GM15510 (cell line): ENCODE measurements around the gene KCNQ1.

Source experiments
- POLR2A ChIP-seq: IDR thresholded peaks from 3 replicates; pipeline ENCODE4 v1.6.1; 2011; ENCODE audit warnings: borderline replicate concordance; ENCODE audit not compliant: insufficient read length; ENCODE audit errors: extremely low read depth

KCNQ1 gene

DNA sequence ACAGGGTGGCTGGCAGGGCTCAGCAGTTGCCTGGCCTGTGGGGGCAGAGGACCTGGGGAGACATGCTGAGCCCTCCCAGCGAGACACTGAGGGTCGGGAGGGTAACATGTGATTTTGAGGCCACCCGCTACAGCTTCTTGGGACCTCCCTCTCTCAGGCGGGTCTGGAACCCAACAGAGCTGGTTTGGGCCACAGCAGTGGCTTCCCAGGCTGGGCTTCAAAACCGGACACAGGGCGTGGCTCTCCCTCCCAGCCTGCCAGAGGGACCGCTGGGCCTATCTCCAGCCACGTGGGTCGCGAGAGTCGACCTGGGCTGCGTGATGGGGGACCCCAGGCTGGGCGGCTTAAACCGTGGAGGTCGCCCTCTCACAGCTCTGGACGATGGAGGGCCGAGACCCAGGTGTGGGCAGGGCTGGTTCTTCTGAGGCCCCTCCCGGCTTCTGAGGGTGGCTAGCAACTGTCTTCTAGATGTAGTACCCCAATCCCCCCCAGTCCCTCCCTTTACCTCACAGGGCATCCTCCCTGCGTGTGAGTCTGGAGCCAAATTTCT is 91.7 kb downstream of the KCNQ1 start:
- TF ChIP-seq POLR2A: no peak

GRCh38 chr11:2537010-2537705 is 92.3 kb downstream of the KCNQ1 start:
- no peak for TF ChIP-seq POLR2A

DNA sequence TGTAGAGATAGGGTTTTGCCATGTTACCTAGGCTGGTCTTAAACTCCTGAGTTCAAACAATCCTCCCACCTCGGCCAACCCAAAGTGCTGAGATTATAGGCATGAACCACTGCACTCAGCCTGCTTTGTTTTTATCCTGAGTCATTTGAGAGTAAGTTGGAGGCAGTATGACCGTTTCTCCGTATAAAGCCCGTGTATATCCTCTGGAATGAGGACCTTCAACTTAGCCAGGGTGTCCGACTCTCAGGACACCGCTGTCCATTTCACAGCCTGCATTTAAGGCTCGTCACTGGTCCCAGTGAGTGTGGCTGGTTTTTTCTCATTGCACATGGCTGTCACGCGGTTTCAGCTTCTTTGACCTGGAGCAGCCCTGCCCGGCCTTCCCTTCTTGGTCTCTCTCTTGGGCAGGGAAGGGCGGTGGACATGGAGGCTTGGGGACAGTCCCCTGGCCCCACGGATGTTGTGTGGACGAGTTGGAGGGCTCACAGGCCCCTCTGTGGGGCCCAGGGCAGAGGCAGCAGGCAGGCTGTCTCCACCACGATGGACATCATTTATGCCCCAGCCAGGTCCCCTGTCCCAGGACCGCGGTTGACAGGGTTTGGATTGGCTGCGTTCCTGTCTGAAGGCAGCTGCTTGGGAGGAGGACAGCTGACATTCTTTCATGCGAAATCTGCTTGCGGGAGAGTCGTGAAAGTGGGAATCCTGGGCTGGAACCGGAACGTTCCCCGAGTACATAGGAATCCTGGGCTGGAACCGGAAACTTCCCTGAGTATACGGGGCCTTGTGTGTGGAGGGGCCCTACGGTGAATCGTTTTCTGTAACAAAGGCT is 93.3 kb downstream of the KCNQ1 start:
- TF ChIP-seq POLR2A: no peak

DNA sequence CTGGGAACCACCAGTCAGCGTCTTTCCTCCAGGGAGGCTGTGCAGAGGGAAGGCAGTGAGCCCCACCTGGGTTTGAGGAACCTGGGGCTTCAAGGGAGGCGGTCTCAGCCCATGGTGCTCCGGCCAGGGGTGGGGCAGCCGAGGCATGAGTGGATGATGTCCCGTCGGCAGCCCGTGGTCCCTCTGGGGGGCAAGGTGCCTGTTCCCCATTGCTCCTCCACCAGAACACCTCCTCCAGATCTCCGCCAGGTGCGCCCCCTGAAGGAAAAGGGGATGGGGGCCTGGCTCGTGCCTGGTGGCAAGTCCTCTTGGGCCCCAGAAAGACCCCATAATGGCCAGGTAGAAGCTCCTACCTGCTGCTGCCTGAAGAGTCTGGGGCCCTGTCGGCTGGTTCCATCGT is 94.1 kb downstream of the KCNQ1 start:
- no peak for TF ChIP-seq POLR2A

DNA sequence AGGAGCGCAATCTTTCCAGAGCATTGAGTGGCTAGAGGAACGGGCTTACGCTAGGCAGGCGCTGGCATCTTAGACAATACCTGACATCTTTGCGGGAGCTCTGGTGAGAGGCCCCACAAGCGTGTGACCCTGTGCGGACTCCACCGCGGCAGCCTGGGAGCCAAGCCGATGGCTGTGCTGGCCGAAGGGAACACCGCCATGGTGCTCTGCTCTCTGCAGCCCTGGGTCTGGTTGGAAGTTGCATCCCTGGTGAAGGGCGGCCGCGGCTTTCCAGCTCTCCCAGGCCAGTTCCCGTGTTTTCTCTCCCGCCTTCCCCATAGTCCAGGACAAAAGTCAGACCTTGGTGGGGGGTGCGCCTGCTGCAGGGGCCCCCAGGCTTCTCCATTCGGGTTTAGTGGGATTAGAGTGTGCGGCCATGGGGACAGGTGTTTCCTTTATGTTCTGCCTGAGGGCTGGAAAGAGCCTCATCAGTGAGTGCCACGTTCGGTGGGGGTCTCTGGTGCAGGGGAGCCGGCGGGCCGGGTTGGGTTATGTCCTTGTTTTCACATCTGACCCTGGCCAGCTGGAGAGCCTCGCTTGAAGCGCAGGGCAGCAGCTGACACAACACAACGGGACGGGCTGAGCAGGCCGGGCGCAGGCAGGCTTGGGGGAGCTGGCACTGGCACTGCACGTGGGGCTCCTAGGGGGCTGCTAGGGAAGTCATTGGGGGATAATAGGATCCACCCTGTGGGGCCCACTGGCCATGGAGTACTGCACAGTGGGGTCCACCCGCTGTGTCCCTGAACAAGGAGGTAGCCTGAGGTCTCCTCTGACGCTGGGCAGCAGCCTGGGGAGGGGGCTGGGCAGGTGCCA is 94.8 kb downstream of the KCNQ1 start:
- TF ChIP-seq POLR2A: no peak

- TF ChIP-seq POLR2A: no peak
Observed at GRCh38 chr11:2540223-2540991, 95.6 kb downstream of the KCNQ1 start.

GRCh38 chr11:2540992-2541680 is 96.3 kb downstream of the KCNQ1 start:
- no peak for TF ChIP-seq POLR2A

DNA sequence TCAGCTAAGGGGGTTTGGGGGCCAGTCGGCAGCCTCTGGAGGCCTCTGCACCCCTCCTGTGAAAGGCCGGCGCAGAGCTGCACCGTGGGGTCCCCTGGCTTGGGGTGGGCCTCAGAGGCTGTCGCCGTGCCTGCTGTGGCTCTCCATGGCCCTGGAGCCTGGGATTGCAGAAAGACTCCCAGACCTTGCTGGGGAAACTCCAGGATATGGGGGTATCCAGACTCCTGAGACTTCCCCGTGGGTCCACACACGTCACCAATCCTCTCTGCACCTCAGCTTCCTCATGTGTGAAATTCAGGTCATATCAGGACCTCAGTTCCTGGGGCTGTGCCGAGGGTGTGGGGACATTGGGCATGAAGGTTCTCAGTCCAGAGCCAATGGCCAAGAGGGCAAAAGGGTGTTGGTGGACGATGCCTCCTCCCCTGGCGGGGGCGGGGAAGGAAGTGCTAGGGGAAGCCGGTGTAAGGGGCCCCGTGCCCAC is 97.1 kb downstream of the KCNQ1 start:
- TF ChIP-seq POLR2A: no peak

DNA sequence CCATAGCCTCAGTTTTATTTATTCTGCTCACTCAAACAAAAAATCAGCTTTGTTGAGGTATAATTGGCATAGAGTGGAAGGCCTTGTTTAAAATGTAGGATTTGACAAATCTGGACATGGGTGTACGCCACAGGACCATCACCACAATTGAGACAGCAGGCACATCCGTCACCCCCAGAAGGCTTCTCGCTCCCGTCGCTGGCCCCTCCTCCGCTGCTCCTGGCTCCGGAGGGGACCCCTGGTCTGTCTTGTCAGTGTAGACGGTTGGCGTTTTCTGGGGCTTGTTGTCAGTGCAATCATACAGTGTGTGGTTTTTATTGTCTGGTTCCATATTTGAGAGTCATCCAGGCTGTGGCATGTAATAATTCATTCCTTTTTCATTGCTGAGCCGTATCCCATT is 97.6 kb downstream of the KCNQ1 start:
- TF ChIP-seq POLR2A: no peak

DNA sequence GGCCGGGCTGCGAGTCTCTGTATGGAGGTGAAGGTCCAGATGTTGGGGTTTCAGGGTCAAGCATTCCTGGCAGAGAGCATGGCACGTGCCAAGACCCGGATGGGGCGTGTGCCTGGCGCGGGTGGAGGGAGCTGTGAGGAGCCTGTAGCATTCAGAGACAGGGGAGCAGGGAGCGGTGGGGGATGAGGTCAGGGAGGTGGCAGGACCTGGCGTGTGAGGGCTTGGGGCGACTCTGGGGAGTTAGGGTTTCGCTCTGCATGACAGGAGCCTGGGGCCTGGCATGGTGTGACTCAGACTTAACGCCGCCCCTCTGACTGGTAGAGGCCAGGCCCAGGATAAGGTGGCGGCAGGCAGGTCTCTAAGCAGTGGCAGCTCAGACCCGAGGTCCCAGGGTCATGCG is 103.0 kb downstream of the KCNQ1 start:
- no peak for TF ChIP-seq POLR2A

- TF ChIP-seq POLR2A: no peak
Observed at GRCh38 chr11:2548596-2548995, 103.8 kb downstream of the KCNQ1 start.

- no peak for TF ChIP-seq POLR2A
Observed at GRCh38 chr11:2549080-2549479, 104.3 kb downstream of the KCNQ1 start.

- TF ChIP-seq POLR2A: no peak
Observed at GRCh38 chr11:2549491-2549875, 104.7 kb downstream of the KCNQ1 start.
